K562 treated with DMSO at 1 percent for 24 hours (cell line): ENCODE data around the gene DCP1B. TPM values are rescaled to one million over a fixed set of nuclear protein-coding genes. Genes with fewer than 3 reads are reported as not detected.

Source experiments
- total RNA-seq: library from RNA; unstranded; fragments of 300-600 nt; gene quantifications from 2 replicates; pipeline ENCODE4 v1.2.3, GENCODE V29; 2022; ENCODE audit warnings: low read depth; ENCODE audit not compliant: insufficient read depth

DCP1B gene
- total RNA-seq: 3.1 and 4.4 TPM in 2 replicates

DNA sequence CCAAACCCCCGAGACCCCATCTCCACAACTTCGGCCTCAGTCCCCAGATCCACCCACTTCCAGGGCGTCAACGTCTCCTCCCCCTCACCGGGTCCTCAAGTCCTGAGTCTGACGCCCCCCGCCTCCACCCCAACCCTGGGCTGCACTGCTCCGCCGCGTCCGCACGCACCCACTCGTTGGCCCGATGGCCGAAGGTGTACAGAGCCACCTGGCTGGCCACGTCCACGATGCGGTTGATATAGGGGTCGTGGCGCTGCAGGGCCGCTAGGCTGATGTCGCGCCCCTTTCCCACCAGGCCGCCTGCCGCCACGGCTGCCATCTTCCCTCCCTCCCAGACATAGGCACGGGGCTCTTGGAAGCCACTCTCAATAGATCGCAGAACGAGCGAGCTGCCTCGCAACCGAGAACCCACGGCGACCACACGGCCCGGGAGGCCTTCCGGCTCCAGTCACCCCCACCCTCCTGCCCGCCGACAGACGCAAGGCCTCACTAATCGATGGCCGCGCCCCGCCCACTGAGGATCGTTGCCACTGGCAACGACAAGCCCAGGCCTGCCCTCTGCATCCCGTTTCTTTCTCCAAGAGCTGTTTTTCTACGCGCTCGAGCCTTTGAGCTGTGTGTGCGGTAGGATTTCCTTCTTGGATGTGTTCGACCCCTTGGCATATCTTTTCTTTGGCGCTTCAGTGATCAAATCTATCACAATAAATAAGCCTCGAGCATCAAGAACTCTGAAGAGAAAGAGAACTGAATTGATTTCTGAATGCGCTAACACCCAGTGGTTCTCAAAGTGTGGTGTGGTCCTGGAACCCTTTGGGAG, at the start of gene DCP1B:
Gene DCP1B (minus strand): TSS at position 345 of the 817 bp plus-strand sequence. CDS start 26 bp downstream, at position 319.

GRCh38 chr12:2052826-2053678, 48.8 kb upstream of the DCP1B start, which contains the start of gene CACNA1C:
Gene CACNA1C, plus strand, starts transcription at chr12:2052987. Its CDS starts 576 bp downstream, at chr12:2053563.

GRCh38 chr12:1918081-1918883, 86.0 kb downstream of the DCP1B start, which contains the start of gene CACNA2D4:
Gene CACNA2D4, minus strand, starts transcription at chr12:1918652. Its CDS starts 179 bp downstream, at chr12:1918473.

Other genes with a start within 250 kb of the DCP1B start
- not detected in 2 replicates for gene LRTM2, start 183.9 kb downstream of the DCP1B start, total RNA-seq
- 1.7 and 2.8 TPM in 2 replicates for gene CACNA2D4, start 85.8 kb downstream of the DCP1B start, total RNA-seq
- gene CACNA1C, start 48.5 kb upstream of the DCP1B start, total RNA-seq: 0.09 TPM in 1 of 2 replicates, not detected in the other